Esophagus squamous epithelium (tissue), 5 donors: ENCODE data around the gene MTFP1. TPM values are rescaled to one million over a fixed set of nuclear protein-coding genes. Genes with fewer than 3 reads are reported as not detected.

Source experiments
- DNase-seq: peaks from one replicate; lab custom pipeline; 2025; lab: John Stamatoyannopoulos, UW
- H3K27ac ChIP-seq, 4 donors: fragments of 200-600 bp; sonication (generic); one replicate each; pipeline ENCODE4 v1.5.1; 2016 to 2019; ENCODE audit warnings: mild to moderate bottlenecking in 1 of 4
- H3K27me3 ChIP-seq, 4 donors: fragments of 200-600 bp; sonication (generic); 1 replicate in 3 of 4; 2 replicates in 1 of 4; pipeline versions ENCODE4 v1.5.1 to v1.6.0; 2017 to 2021; ENCODE audit warnings: antibody characterized with exemption in 1 of 4
- H3K36me3 ChIP-seq, 3 donors: fragments of 200-600 bp; sonication (generic); one replicate each; pipeline ENCODE4 v1.5.1; 2016 to 2019
- H3K4me1 ChIP-seq, 3 donors: fragments of 200-600 bp; sonication (generic); one replicate each; pipeline ENCODE4 v1.5.1; 2017 to 2019
- H3K4me3 ChIP-seq, 4 donors: fragments of 200-600 bp; sonication (generic); 1 replicate in 3 of 4; 2 replicates in 1 of 4; pipeline ENCODE4 v1.5.1; 2016 to 2019; ENCODE audit warnings: mild to moderate bottlenecking in 2 of 4, moderate library complexity in 1 of 4
- H3K9me3 ChIP-seq, 3 donors: fragments of 200-600 bp; sonication (generic); one replicate each; pipeline ENCODE4 v1.5.1; 2016 to 2019
- CTCF ChIP-seq, 6 experiments: fragments of 450-650 bp in 4 of 6; fragments of 200-600 bp in 2 of 6; sonication (generic) in 2 of 6; IDR thresholded peaks; one replicate each; pipeline ENCODE4 v1.5.1; 2016 to 2019; ENCODE audit warnings: antibody characterized with exemption in 6 of 6, mild to moderate bottlenecking in 4 of 6, moderate library complexity in 4 of 6
- POLR2A ChIP-seq, 4 donors: fragments of 450-650 bp; IDR thresholded peaks; one replicate each; pipeline ENCODE4 v1.6.1; 2017; ENCODE audit warnings: antibody characterized with exemption in 4 of 4, mild to moderate bottlenecking in 4 of 4, moderate library complexity in 3 of 4
- WGBS, 2 donors: methylation state at CpG; one replicate each; pipeline ENCODE4 v1.1.5; 2018; 5-methylcytosine and 5-hydroxymethylcytosine counted together
- intact Hi-C: fragments of 100-400 bp; cut with DNase I; formaldehyde crosslinking; loops from one replicate; pipeline ENCODE4 v1.15.0; 2022
- total RNA-seq, 4 donors: library from RNA; depleted of rRNA; stranded (reverse); fragments of >200 nt; gene quantifications; one replicate each; pipeline ENCODE4 v1.1.0, GENCODE V29; 2016
- donor health status: DM: yes; HTN: yes; CAD: no.

MTFP1 gene
- total RNA-seq, 4 donors from 2014 or later = 15.9 to 21.2 (median 19.0) TPM

- peaks cover 0 to 32% (median 7%) of the 10 kb centered on the region in 3 donors for H3K36me3 ChIP-seq
- peak overlapping the region; percentile 97 to 99 (median 98) for H3K27ac ChIP-seq
- H3K4me3 ChIP-seq = peak overlapping the region in 2 of 4 donors; percentile 65 to 74
- peaks cover 47 to 79% (median 53%) of the 10 kb centered on the region in 3 donors for H3K4me1 ChIP-seq
- no peaks in the 10 kb centered on the region for H3K27me3 ChIP-seq
- DNase-seq = no peak
- intact Hi-C loops = no loop called here
- TF ChIP-seq CTCF (IDR thresholded peaks at IDR 0.05) (no peak), POLR2A (IDR thresholded peaks at IDR 0.05) (no peak)
- no peaks in the 10 kb centered on the region for H3K9me3 ChIP-seq
- 57 to 69% methylated on average over 8 of the region's 8 CpGs for WGBS, 2 donors
These were observed 3.7 kb upstream of the MTFP1 start for GRCh38 chr22:30421695-30422480.

DNA sequence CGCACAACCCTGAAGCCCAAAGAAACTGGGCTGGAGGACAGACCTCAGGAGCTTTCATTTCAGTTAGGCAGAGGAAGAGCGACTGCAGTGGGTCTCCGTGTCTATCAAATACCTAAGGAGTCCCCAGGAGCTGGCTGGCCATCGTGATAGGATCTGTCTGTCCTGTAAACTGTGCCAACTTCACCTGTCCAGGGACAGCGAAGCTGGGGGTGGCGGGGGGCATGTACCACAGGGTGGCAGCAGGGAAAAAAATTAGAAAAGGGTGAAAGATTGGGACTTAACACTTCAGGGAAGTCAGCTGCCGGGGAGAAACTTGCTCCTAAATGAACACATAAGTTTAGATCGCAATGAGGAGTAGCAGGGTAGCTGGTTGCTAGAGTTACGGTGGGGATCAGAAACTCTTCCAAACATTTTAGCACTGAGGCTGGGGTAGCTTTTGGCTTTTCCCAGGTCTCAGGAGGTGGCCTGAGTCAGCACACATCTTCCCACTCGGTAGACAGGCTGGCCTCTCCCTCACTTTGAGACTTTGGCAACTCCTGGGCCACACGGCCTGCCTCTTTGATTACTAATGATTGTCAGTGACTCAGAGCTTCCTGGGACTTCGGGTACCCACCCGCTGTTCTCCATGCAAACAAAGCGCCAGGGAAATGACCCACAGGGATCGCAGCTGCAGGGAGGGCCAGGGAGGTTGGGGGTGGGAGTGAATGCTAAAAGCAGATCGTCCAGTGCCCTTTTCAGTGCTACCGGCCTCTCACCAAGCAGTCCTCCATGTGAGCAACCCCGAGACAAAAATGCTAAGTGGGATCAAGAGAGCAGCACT lies 2.9 kb upstream of the MTFP1 start:
- DNase-seq = no peak
- Histone ChIP-seq H3K9me3 (no peaks in the 10 kb centered on the region), H3K4me3 (peak overlapping the region; percentile 41 to 83 (median 70)), H3K27me3 (no peaks in the 10 kb centered on the region), H3K36me3 (peaks cover 0 to 31% (median 2%) of the 10 kb centered on the region in 3 donors), H3K4me1 (peaks cover 48 to 83% (median 54%) of the 10 kb centered on the region in 3 donors), H3K27ac (peak overlapping the region; percentile 97 to 99 (median 98))
- no peak for TF ChIP-seq CTCF (IDR thresholded peaks at IDR 0.05)
- TF ChIP-seq POLR2A (IDR thresholded peaks at IDR 0.05) = peak in 2 of 4 donors; percentile 56 to 58
- 41 to 44% methylated on average over 8 to 13 of the region's 18 CpGs for WGBS, 2 donors
- intact Hi-C loops = no loop called here

GRCh38 chr22:30423301-30423958 lies 2.1 kb upstream of the MTFP1 start:
- peak in 2 of 6 experiments; percentile 19 to 26 for TF ChIP-seq CTCF (IDR thresholded peaks at IDR 0.05)
- peak in 2 of 4 donors; percentile 89 to 92 for TF ChIP-seq POLR2A (IDR thresholded peaks at IDR 0.05)
- peaks cover 0 to 31% (median 0%) of the 10 kb centered on the region in 3 donors for H3K36me3 ChIP-seq
- intact Hi-C loops = no loop called here
- no peaks in the 10 kb centered on the region for H3K27me3 ChIP-seq
- H3K27ac ChIP-seq = peak overlapping the region; percentile 97 to 99 (median 98)
- no peak for DNase-seq
- 0% methylated on average over 5 to 7 of the region's 45 CpGs for WGBS, 2 donors
- H3K9me3 ChIP-seq = no peaks in the 10 kb centered on the region
- peak overlapping the region; percentile 41 to 83 (median 70) for H3K4me3 ChIP-seq
- H3K4me1 ChIP-seq = peaks cover 48 to 83% (median 54%) of the 10 kb centered on the region in 3 donors

DNA sequence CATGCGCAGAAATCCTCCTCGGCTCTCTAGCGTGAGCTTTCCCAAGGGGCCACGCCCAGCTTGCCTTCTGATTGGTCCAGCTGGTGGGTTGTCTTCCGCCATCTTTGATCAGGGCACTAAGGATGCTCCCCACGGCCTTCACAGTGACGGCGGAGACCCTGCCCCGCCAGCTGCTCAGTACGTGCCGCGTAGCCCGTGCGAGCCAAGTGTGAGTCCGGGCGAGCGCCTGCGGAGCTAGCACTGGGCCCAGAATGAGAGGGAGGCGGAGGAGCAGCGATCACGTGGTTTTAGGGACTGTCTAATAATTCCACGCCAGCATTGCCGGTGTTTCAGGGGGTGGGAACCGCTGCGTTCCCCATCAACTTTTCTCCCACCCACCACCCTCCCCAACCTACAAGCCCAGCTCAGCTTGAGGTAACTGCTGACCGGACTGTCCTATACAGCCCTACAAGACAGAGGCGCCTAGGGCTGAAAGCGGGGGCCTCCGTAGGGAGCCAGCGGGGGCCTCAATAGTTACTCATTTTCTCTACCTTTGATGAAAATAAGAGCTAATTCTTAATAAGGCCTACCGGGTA lies 1.5 kb upstream of the MTFP1 start:
- TF ChIP-seq CTCF (IDR thresholded peaks at IDR 0.05) = peak in 1 of 6 experiments; percentile 32
- peak in 3 of 4 donors; percentile 41 to 83 (median 65) for TF ChIP-seq POLR2A (IDR thresholded peaks at IDR 0.05)
- DNase-seq = peak; percentile 94
- H3K27me3 ChIP-seq = no peaks in the 10 kb centered on the region
- H3K27ac ChIP-seq = peak overlapping the region; percentile 97 to 99 (median 98)
- H3K9me3 ChIP-seq = no peaks in the 10 kb centered on the region
- peaks cover 48 to 78% (median 54%) of the 10 kb centered on the region in 3 donors for H3K4me1 ChIP-seq
- intact Hi-C loops = no loop called here
- peak overlapping the region; percentile 41 to 83 (median 70) for H3K4me3 ChIP-seq
- 0 to 7% methylated on average over 11 to 18 of the region's 31 CpGs for WGBS, 2 donors
- H3K36me3 ChIP-seq = peaks cover 0 to 29% (median 0%) of the 10 kb centered on the region in 3 donors
